Prostate gland (tissue), 2 donors: Measurements from ENCODE around the gene ARMC7.

Experiments
- CTCF ChIP-seq, 4 experiments: fragments of 200-600 bp in 2 of 4; fragments of 450-650 bp in 2 of 4; sonication (generic) in 2 of 4; IDR thresholded peaks; 1 replicate in 3 of 4; 2 replicates in 1 of 4; pipeline ENCODE4 v1.5.1; 2016 to 2019; ENCODE audit warnings: antibody characterized with exemption in 4 of 4, mild to moderate bottlenecking in 2 of 4, moderate library complexity in 2 of 4
- POLR2A ChIP-seq: fragments of 450-650 bp; IDR thresholded peaks from one replicate; pipeline ENCODE4 v1.6.1; 2016; ENCODE audit warnings: antibody characterized with exemption, mild to moderate bottlenecking
- POLR2AphosphoS5 ChIP-seq: sonication (generic); formaldehyde crosslinking; IDR thresholded peaks from one replicate; pipeline ENCODE4 v1.6.1; 2017; ENCODE audit warnings: antibody characterized with exemption

GRCh38 chr17:75075597-75076336 is 34.0 kb upstream of the ARMC7 start:
- no peak for TF ChIP-seq CTCF (IDR thresholded peaks at IDR 0.05)
- no peak for TF ChIP-seq POLR2A
- no peak for TF ChIP-seq POLR2AphosphoS5
